GM15510 (cell line): ENCODE measurements around the gene SGF29.
"Not testable (repeated sequence)": the region's sequence is repeated elsewhere in the genome, so short reads cannot be mapped to it uniquely, and the experiment has no call there.

Experiments used
- POLR2A ChIP-seq: IDR thresholded peaks from 3 replicates; pipeline ENCODE4 v1.6.1; 2011; ENCODE audit warnings: borderline replicate concordance; ENCODE audit not compliant: insufficient read length; ENCODE audit errors: extremely low read depth

Gene SGF29

DNA sequence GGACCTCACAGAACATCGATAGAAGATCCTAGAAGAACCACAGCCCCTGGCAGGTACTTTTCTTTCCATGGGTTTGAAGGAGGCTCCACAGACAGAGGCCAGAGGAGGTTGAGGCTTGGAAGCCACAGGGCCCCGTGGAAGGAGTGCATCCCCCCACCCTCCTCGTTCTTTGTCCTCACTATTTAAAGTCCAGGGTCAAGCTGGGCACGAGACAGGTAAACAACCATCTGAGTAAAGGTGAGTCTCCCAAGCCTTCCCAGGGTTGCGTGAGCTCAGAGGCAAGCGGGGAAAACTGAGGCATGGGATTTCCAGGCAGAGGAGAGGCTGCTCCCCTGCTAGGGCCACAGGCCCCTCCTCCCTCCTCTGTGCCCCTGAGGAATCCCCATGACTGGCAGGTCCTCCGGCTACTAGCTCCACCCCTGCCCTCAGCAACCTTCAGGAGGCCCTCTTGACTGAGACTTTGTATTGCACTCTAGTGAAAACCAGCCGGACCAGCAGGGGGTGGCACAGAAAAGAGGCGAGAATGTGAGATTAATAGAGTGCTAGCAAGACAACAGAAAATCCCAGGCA, 44.1 kb downstream of the SGF29 start:
- no peak for TF ChIP-seq POLR2A

- TF ChIP-seq POLR2A, result no peak
Measured at GRCh38 chr16:28602529-28602928, 48.8 kb downstream of the SGF29 start.

DNA sequence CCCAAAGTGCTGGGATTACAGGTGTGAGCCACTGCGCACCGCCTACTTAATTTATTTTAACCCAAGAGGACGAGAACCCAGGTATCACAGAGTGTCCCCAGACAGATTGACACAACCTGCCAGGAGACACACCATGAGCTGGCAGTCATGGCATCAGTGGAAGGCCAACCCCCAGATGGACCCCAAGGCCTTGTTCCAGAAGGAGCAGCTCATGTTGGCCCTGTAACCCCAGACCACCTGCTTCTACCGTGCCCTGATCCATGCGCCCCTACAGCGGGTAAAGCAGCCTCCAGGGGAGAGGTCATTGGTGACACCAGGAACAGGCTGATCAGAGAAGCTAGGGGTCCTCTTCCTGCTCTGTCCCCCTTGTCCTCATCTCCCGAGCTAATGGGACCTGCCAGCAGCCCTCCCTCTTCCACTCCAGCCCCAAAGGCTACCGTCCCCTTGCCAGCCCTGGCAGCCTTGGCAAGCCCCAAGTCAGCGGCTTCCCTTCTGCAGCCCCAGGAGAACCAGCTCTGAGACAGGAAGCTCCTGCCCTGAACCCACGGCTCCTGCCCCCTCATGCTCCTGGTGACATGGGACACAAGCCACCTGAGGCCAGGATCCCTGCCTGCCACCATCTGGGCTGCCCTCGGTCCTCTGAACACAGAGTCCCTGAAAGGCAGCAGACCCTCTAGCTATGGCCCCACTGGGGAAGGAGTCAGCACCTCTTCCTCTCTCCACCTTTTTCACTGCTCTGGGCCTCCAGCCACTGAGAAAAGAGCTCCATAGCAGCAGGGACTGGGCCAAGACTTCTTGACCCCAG, 49.9 kb downstream of the SGF29 start:
- no peak for TF ChIP-seq POLR2A

DNA sequence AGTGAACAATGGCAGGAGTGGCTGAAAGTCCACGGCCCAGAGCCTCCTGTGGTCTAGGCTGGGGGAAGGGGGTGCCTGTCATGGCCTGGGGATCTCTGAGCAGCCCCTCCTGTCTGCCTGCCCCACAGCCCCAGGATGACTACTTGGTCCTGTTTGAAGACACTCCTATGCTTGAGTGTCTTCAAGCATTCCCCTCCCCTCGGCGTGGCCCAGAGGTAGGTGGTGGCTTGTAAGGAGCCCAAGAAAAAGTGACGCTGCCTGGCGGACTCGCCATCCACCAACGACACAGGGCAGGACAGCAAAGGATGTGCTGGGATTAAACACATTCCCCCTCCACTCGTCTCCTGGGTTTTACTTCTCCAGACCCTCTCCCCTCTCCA, 50.5 kb downstream of the SGF29 start:
- TF ChIP-seq POLR2A, result no peak

GRCh38 chr16:28606291-28607115, 52.8 kb downstream of the SGF29 start:
- no peak for TF ChIP-seq POLR2A

GRCh38 chr16:28607116-28607623, 53.5 kb downstream of the SGF29 start:
- no peak for TF ChIP-seq POLR2A

DNA sequence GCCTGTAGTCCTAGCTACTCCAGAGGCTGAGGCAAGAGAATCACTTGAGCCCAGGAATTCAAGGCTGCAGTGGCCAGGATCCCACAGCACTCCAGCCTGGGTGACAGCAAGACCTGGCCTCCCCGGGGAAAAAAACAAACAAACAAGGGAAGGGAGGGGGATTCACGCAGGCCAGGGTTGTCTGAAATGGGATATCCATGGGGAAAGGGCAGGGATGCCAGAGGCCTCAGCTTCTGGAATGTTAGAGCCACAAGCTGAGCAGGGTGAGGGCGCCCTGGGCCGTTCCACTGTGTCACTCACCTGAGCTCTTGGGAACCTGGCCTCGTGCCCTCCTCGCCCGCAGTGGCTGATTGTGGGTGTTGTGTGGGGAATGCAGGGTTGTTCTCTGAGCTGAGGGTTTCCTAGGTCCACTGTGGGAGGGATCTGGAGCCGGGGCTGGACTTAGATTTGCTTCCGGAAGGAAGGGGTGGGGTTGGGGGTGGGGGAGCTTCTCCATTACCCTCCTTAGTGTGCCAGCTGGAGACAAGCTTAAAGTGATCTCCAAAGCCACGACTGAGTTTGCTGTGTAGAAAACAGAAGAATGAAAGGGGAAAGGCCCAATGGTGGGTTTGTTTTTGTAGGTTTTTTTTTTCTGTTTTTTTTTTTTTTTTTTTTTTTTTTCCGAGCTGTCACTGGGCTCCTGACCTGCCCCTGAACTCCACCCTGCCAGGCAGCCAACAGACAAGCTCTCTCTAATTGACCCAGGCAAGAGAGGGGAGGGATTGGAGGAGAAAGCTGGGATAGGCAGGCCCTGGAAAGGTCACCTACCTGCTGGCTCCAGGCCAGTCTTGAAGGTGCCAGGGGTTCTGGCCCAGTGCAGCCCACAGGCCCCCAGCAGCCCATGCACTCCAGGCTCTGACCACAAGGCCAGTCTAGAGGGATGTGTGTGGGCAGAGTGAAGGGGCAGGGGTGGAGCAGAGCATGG, 56.2 kb downstream of the SGF29 start, which contains the start of gene SULT1A1:
Gene SULT1A1, minus strand, starts transcription at position 414 of the 964 bp plus-strand sequence. CDS start 1,189 bp downstream, outside the sequence.
- TF ChIP-seq POLR2A, result no peak

DNA sequence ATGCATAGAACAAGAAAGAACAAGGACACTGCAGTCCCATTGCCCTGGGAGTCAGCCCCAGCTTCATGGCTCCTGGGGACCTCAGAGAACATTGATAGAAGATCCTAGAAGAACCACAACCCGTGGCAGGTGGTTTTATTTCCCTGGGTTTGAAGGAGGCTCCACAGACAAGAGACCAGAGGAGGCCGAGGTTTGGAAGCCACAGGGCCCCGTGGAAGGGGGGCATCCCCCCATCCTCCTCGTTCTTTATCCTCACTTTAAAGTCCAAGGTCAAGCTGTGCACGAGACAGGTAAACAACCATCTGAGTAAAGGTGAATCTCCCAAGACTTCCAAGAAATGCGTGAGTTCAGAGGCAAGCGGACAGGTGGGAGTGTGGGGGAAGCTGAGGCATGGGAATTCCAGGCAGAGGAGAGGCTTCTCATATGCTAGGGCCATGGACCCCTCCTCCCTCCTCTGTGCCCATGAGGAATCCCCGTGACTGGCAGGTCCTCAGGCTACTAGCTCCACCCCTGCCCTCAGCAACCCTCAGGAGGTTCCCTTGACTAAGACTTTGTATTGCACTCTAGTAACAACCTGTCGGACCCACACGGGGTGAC, 57.0 kb downstream of the SGF29 start:
- no peak for TF ChIP-seq POLR2A

DNA sequence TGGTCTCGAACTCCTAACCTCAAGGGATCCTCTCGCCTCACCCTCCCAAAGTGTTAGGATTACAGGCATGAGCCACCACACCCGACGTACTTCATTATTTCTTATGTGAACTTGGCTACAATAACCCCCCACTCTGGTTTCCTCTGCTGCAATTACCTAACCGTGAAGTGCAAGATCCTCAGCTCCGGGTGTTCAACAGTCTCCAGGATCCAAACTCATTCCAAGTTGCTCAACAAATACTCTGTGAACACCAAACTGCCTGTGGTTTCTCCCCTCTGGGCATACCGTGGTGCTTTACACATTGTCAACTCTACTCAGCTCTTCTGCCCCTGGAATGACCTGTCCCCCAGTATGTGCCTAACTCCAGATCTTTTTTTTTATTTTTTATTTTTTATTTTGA, 62.9 kb downstream of the SGF29 start:
- TF ChIP-seq POLR2A, result no peak

- TF ChIP-seq POLR2A, result no peak
Measured at GRCh38 chr16:28617874-28618273, 64.2 kb downstream of the SGF29 start.

DNA sequence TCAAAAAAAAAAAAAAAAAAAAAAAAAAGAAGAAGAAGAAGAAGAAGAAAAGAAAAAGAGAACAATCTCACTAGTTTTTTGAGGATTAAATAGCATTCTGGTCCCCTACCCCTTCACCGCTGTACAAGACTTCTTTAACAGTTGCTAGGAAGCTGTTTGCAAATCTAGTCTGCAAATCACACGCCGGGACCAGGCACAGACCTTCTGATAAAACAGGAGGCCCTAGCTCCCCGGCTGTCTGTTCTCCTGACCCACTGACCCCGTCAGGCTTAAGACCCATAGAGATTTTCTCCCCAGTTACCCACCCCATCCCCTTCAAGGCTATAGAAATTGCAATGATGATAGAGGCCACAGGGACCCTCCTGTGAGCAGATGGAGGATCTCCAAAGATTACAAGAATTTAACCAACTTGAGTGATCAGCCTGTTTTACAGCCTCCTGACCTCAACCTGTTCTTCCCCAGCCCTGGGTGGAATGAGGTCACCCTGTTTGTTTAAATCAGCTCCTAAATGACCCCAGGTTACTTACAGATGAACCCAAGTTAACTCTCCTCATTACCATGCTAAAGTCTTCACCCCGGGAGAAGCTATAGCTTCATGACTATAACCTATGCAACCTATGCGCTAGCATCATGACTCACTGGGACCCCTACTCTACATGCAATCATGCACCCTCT, 67.9 kb downstream of the SGF29 start:
- TF ChIP-seq POLR2A, result no peak

DNA sequence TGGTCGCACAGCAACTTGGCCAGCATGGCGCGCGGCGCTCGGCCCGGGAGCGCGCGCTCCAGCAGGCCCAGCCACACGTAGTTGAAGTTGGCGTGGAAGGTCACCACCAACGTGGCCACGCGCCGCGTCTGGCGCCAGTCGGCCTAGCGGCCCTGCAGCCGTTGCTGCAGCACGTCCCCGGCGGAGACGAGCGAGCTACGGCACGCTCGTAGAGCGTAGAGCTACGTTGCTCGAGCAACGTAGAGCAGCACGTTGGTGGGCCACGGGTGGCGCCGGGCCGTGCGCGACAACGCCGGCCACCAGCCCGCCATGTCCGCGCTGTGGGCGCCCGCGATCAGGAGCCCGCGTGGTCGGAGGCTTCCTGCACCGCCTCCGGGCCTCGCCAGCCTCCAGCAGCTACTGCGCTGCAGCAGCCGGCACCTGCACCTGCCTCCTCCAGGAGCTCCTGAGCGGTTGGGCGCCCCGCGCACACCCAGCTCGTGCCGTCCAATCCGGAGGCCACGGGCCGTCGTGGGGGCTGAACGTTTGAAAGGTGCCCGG, 69.5 kb downstream of the SGF29 start:
- no peak for TF ChIP-seq POLR2A

DNA sequence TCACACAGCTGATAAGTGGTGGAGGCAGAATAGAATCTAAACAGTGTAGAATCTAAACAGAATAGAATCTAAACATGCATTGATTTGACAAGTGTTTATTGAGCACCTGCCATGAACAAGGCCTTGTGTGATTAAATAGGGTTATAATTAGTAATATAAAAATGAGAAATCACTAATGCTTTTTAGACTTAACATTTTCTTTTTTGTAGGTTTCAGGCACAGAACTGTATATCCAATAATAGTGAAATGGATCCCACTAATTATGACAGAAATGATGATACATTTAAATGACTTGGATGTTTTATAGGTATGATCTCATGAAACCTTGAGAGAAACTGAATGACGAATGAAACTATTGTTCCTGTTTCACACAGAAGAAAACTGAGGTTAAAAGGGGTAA, 84.0 kb downstream of the SGF29 start, which contains the start of gene NPIPB8:
Gene NPIPB8, plus strand, starts transcription at position 301 of the 400 bp plus-strand sequence. CDS start 296 bp downstream, outside the sequence.
- TF ChIP-seq POLR2A, result not testable (repeated sequence)
